ENCODE results near the gene BTG1.
A peak's percentile ranks its signal among the peaks of the same experiment; 100 is the strongest.

The BTG1 gene

DNA sequence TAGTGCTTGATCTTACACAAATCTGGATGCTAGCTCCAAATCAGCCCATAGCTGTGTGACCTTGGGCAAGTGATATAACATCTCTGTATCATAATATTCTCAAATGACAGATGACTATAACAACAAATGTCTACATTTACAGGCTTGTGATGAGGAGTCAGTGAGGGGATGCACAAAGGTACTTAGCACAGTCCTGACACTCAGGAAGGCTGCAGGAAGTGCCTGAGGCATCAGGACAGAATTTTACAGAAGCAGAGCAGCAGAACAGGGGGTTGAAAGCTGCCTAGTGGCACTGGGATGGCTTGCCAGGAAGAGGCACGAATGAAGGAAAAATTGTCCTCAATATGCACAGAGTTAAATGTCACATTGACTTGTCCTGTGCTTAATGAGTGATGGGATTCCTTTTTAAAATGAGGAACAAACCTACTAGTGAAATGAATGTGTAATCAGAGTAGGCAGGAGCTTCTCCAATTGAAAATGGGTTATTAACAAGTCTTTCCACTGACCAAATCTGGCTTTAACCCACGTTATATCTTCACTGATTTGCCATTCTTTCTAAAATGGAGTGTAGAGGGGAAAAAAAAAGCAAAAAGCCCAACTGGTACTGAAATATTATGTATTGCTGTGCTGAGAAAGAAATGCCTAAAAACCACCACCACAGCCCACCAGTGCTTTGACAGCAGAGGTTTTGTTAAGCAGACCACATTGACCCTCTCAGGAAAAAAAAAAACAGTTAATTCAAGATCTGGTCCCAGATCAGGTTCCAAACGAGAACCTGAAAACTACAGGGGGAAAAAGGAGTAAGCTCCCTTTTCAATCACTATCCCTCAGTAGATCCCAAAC, 11.6 kb downstream of the BTG1 start:
- DNase-seq (ENCODE audit: low spot score) = no peak

- no peak for DNase-seq (ENCODE audit: low spot score)
Observed at GRCh38 chr12:92133171-92133570, 12.5 kb downstream of the BTG1 start.

GRCh38 chr12:92132288-92132687, 13.4 kb downstream of the BTG1 start:
- DNase-seq (ENCODE audit: low spot score) = no peak

DNA sequence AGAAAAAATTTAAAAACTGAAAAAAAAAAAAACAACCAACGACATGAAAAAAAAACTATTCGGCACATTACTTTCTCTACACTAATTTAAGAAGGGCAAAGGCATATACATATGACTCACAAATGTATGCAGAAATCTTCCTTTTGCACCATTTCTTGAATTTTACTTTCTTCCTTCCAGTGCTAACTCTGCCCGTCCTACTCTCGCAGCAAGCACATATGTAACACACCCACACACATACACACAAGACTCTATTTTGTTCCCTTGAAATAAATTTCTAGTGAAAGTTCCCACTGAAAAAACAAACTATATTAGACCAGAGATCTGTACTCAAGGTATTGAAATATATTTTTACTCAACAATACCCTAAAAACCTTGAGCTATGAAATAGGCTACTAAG, 14.6 kb downstream of the BTG1 start:
- DNase-seq (ENCODE audit: low spot score) = no peak

DNA sequence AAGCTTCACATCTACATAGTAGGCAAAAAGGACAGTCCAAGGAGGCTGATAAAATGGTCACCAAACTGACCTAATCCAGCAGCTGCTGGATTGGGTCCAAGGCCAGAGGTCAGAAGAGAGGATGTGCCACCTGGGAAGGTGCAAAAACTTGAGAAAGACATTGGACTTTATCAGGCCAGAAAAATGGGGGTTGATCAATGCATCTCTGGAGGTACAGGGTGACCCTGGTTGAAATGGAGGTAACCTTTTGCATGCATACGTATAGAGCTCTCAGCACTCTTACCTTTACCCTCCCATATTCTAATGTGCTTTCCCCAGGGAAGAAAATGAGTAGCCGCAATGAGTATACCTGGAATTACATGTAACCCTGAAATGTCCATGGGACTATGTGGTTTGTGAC, 16.0 kb downstream of the BTG1 start:
- DNase-seq (ENCODE audit: low spot score) = no peak

GRCh38 chr12:92128612-92129011, 17.0 kb downstream of the BTG1 start:
- no peak for DNase-seq (ENCODE audit: low spot score)

- no peak for DNase-seq (ENCODE audit: low spot score)
Observed at GRCh38 chr12:92124689-92125029, 21.0 kb downstream of the BTG1 start.

- no peak for DNase-seq (ENCODE audit: low spot score)
Observed at GRCh38 chr12:92123780-92124688, 21.6 kb downstream of the BTG1 start.

- no peak for DNase-seq (ENCODE audit: low spot score)
Observed at GRCh38 chr12:92122941-92123779, 22.5 kb downstream of the BTG1 start.

DNA sequence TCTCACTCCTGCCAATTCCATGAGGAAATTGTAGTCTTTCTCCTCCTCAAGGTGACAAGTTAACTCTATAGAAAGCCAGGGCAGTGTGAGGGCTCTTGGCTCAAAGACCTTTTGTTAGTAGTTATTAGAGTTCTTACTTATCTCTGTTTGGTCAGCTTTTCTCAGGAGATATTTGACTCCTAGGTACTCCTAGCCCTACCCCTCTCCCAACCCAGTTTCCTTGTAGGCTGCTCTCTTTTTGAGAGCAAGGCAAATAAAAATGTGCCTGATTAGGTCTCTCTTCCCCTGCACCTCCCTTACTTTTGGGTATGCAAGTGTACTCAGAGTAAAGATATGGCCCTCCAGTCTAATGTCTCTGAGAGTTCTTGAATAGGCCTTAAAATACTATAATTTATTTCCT, 23.8 kb downstream of the BTG1 start:
- no peak for DNase-seq (ENCODE audit: low spot score)

GRCh38 chr12:92118826-92119536, 26.7 kb downstream of the BTG1 start:
- no peak for DNase-seq (ENCODE audit: low spot score)

GRCh38 chr12:92114834-92115233, 30.8 kb downstream of the BTG1 start:
- no peak for DNase-seq (ENCODE audit: low spot score)

DNA sequence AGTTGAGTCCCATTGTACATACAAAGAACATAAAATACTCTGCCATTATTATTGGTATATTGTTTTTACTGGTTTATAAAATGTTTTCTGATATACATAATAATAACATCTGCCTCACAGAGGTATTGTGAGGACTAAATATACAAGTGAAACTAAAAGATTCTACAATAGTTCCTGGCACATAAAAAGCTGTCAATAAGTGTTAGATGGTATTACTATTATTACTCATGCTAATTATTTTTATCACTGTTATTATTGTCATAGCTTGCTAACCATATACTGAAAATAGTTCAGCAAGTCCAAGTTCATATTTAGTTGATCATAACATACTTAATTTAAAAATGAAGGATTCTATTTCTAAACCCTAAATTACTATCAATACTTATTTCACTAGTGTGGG, 34.4 kb downstream of the BTG1 start:
- no peak for DNase-seq (ENCODE audit: low spot score)

- no peak for DNase-seq (ENCODE audit: low spot score)
Observed at GRCh38 chr12:92110083-92110640, 35.5 kb downstream of the BTG1 start.

- no peak for DNase-seq (ENCODE audit: low spot score)
Observed at GRCh38 chr12:92109613-92110012, 36.0 kb downstream of the BTG1 start.

GRCh38 chr12:92108651-92109050, 37.0 kb downstream of the BTG1 start:
- DNase-seq (ENCODE audit: low spot score) = no peak

GRCh38 chr12:92107621-92108131, 38.0 kb downstream of the BTG1 start:
- DNase-seq (ENCODE audit: low spot score) = peak; percentile 8

DNA sequence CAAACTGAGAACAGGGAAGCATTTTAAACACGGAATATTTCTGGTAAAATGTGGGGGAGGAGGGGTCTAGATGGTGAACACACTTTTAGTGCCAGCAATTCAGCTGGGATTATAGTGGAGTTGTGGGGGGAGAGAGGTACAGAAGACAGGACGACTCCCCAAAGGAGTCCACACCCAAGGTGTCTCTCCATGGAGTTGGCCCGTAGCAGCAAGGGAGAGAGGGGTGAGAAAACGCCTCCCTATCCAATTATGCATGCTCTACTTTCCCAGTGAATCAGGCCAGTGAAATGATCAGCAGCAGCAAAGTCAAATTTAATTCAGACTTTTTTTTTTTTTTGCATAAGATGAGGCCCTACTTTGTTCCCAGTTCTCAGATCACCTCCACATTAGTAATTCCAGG, 38.6 kb downstream of the BTG1 start:
- DNase-seq (ENCODE audit: low spot score) = no peak

- DNase-seq (ENCODE audit: low spot score) = no peak
Observed at GRCh38 chr12:92105676-92106075, 40.0 kb downstream of the BTG1 start.

DNA sequence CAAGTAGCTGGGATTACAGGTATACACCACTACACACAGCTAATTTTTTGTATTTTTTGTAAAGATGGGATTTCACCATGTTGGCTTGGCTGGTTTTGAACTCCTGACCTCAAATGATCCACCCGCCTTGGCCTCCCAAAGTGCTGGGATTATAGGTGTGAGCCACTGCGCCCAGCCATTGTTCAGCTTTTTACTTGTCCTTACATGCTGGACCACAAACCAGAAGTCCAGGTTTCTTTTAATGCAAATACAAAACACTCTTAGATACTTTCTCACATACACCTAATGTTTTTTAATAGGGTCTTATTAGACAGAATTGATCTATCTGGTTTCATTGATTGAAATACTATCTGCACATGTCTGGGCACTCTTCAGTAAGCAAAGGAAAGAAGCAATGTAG, 40.5 kb downstream of the BTG1 start:
- DNase-seq (ENCODE audit: low spot score) = no peak

DNA sequence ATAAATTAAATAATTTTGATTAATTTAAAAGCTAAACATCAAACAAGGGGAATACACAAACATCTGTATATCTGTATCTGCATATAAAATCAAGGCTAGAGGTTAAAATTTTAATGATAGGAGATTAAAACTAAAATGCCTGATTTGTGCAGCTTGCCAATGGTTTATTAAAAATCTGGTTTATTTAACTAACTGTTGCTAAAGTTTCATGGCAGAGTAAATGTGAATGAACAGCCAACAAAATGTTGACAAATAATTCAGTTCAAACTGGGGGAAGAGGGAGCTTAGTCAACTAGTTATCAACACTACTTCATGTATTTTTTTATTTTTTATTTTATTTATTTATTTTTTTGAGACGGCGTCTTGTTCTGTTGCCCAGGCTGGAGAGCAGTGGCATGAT, 43.0 kb downstream of the BTG1 start:
- DNase-seq (ENCODE audit: low spot score) = no peak
